H1 (cell line): ENCODE measurements around the gene ZFP3.
"Not testable (repeated sequence)": the region's sequence is repeated elsewhere in the genome, so short reads cannot be mapped to it uniquely, and the experiment has no call there.

Experiments
- POLR2A ChIP-seq, 2 experiments: IDR thresholded peaks; 1 replicate in 1 of 2; 2 replicates in 1 of 2; pipeline ENCODE4 v1.6.1; 2011; ENCODE audit warnings: low read depth in 2 of 2, low read length in 2 of 2, mild to moderate bottlenecking in 2 of 2; ENCODE audit errors: control extremely low read depth in 1 of 2
- TF ChIP-seq, protein P1 (sequence below), 3 experiments: IDR thresholded peaks; 1 replicate in 2 of 3; 2 replicates in 1 of 3; pipeline versions ENCODE4 v1.5.1 to v1.6.1; 2011; ENCODE audit warnings: low read length in 3 of 3, mild to moderate bottlenecking in 3 of 3, inconsistent platforms in 2 of 3, low read depth in 1 of 3, moderate library complexity in 1 of 3; ENCODE audit not compliant: insufficient read depth in 1 of 3; ENCODE audit errors: control extremely low read depth in 1 of 3

DNA sequence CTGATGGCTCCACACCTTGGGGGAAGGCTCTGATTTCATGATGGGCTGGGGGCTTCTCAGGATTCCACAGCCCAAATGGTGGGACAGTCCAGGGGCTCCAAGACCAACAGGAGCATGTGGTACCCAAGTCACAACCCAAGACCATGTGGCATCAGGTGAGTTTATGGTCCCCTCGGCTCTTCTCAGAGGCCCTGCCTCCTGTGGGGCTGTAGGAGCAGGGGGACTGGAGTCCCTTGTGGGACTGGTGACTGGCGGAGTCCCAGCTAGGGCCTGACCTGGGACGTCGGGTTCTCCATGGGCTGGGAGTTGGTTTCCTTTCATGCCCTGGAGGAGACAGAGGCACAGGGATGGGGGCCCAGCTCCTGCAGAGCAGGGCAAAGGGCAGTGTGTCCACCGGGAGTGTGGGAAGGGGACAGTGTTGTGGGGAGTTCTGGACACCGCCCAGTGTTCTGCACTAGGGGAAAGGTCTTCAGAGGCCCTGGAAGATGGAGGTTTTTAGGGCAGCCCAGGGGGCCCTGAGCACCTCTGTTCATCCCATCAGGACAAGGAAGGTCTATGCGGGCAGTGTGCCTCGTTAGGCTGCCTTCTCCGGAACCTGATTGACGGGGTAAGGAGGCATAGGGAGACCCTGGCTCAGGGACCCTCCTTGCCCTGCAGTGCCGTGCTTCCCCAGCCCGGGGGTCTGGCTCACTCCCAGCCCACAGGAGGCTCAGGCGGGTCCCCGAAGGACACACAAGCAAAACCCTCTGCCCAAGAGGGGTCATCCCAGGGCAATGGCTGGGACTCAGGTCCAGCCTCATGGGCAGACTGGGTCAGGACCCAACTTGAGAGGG, 58.5 kb downstream of the ZFP3 start:
- not testable (repeated sequence) for TF ChIP-seq POLR2A (IDR thresholded peaks at IDR 0.05; ENCODE audit: control extremely low read depth in 1 of 2, low read depth in 2 of 2, low read length in 2 of 2)
- TF ChIP-seq, protein P1, sequence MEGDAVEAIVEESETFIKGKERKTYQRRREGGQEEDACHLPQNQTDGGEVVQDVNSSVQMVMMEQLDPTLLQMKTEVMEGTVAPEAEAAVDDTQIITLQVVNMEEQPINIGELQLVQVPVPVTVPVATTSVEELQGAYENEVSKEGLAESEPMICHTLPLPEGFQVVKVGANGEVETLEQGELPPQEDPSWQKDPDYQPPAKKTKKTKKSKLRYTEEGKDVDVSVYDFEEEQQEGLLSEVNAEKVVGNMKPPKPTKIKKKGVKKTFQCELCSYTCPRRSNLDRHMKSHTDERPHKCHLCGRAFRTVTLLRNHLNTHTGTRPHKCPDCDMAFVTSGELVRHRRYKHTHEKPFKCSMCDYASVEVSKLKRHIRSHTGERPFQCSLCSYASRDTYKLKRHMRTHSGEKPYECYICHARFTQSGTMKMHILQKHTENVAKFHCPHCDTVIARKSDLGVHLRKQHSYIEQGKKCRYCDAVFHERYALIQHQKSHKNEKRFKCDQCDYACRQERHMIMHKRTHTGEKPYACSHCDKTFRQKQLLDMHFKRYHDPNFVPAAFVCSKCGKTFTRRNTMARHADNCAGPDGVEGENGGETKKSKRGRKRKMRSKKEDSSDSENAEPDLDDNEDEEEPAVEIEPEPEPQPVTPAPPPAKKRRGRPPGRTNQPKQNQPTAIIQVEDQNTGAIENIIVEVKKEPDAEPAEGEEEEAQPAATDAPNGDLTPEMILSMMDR (IDR thresholded peaks at IDR 0.05; ENCODE audit: control extremely low read depth in 1 of 3, insufficient read depth in 1 of 3, low read depth in 1 of 3, low read length in 3 of 3): not testable (repeated sequence)
